BLaER1 treated with 17β-estradiol and CSF1 and Interleukin-3, amounts not matched to agents 10 nM and 100 nM (cell line): Measurements from ENCODE around the gene PRKG1.

ENCODE experiments used
- H3K27ac ChIP-seq, 11 experiments: shearing (Covaris generic); formaldehyde crosslinking; 2 replicates each; pipeline ENCODE4 v1.8.1; 2022
- H3K27me3 ChIP-seq, 11 experiments: shearing (Covaris generic); formaldehyde crosslinking; 2 replicates each; pipeline ENCODE4 v1.8.1; 2022
- H3K36me3 ChIP-seq, 11 experiments: shearing (Covaris generic); formaldehyde crosslinking; 2 replicates each; pipeline ENCODE4 v1.8.1; 2022
- H3K4me1 ChIP-seq, 10 experiments: shearing (Covaris generic); formaldehyde crosslinking; 2 replicates each; pipeline ENCODE4 v1.8.1; 2022
- H3K4me2 ChIP-seq, 11 experiments: shearing (Covaris generic); formaldehyde crosslinking; 2 replicates each; pipeline ENCODE4 v1.8.1; 2022
- H3K4me3 ChIP-seq, 10 experiments: shearing (Covaris generic); formaldehyde crosslinking; 2 replicates each; pipeline ENCODE4 v1.8.1; 2022
- H3K9ac ChIP-seq, 11 experiments: shearing (Covaris generic); formaldehyde crosslinking; 2 replicates each; pipeline ENCODE4 v1.8.1; 2022
- H3K9me3 ChIP-seq, 11 experiments: shearing (Covaris generic); formaldehyde crosslinking; replicated peaks in 1 of 11; 2 replicates each; pipeline ENCODE4 v1.8.1; 2022
- H4K20me1 ChIP-seq, 11 experiments: shearing (Covaris generic); formaldehyde crosslinking; 2 replicates each; pipeline ENCODE4 v1.8.1; 2022
- Cebpa-rat ChIP-seq, 11 experiments: shearing (Covaris generic); IDR thresholded peaks; 2 replicates each; pipeline ENCODE4 v1.8.1; 2022

The PRKG1 gene

DNA sequence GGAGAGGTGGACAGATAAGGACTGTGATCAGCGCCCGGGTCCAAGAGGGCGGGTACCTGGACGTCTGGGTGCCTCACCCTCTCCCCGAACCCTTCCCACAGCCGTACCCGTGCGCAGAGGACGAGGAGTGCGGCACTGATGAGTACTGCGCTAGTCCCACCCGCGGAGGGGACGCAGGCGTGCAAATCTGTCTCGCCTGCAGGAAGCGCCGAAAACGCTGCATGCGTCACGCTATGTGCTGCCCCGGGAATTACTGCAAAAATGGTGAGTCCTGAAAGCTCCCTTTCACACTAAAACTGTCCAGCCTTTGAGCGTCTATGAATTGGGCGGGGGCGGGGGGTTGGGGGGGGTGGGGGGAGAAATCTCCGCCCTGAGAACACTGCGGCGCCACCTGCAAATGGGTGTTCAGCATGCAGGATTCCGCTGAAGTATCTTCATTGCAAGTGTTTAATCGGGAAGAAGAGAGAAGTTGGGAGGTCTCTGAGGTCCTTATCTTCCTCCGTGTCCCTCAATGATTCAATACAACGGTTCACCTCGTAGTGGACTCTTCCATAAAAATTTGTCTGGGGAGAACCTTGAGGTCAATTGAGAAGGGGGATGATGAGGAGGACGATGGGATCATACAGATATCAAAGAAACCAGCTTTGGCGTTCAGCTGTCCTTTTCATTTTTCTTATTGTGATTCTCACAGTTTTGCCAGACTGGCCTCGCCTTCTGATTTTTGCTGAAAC lies 1240.7 kb downstream of the PRKG1 start:
- H3K4me3 ChIP-seq = peak overlapping the region; percentile 60 to 77 (median 70)
- TF ChIP-seq Cebpa-rat (IDR thresholded peaks at IDR 0.05) = no peak
- no peaks in the 10 kb centered on the region; a peak in 1 of 22 replicates for H4K20me1 ChIP-seq
- no peak overlapping the region for H3K27ac ChIP-seq
- no peaks in the 10 kb centered on the region for H3K36me3 ChIP-seq
- peaks cover 19 to 44% (median 34%) of the 10 kb centered on the region in 10 experiments; a peak in 19 of 20 replicates for H3K4me1 ChIP-seq
- H3K9ac ChIP-seq = peak overlapping the region in 10 of 11 experiments; percentile 51 to 77 (median 68); a peak in 15 of 22 replicates
- peaks cover 10 to 24% (median 20%) of the 10 kb centered on the region in 11 experiments; a peak in 19 of 22 replicates for H3K27me3 ChIP-seq
- H3K9me3 ChIP-seq = no peaks in the 10 kb centered on the region
- peak overlapping the region; percentile 81 to 99 (median 94) for H3K4me2 ChIP-seq

DNA sequence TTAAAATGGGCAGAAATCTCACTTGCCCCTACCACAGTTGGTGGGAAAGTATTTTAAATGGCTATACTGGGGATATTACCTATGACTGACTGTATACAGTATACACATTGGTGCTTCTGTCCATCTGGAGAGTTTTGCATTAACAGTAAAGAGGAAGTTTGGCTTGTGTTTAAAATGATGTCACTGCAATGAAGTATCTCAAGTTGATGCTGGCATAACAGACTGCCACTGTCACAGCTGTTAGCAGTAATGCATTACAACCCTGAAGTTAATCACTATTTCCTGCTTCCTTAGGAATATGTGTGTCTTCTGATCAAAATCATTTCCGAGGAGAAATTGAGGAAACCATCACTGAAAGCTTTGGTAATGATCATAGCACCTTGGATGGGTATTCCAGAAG lies 1241.7 kb downstream of the PRKG1 start:
- H3K27me3 ChIP-seq = peaks cover 8 to 22% (median 20%) of the 10 kb centered on the region in 11 experiments; a peak in 19 of 22 replicates
- H3K27ac ChIP-seq = no peak overlapping the region
- no peaks in the 10 kb centered on the region for H3K36me3 ChIP-seq
- H3K4me3 ChIP-seq = no peak overlapping the region; a peak in 1 of 20 replicates
- peak overlapping the region in 6 of 11 experiments; percentile 81 to 98 (median 86); a peak in 9 of 22 replicates for H3K4me2 ChIP-seq
- H3K9ac ChIP-seq = no peak overlapping the region
- no peak for TF ChIP-seq Cebpa-rat (IDR thresholded peaks at IDR 0.05)
- H4K20me1 ChIP-seq = no peaks in the 10 kb centered on the region
- no peaks in the 10 kb centered on the region for H3K9me3 ChIP-seq
- H3K4me1 ChIP-seq = peaks cover 19 to 44% (median 34%) of the 10 kb centered on the region in 10 experiments; a peak in 19 of 20 replicates

DNA sequence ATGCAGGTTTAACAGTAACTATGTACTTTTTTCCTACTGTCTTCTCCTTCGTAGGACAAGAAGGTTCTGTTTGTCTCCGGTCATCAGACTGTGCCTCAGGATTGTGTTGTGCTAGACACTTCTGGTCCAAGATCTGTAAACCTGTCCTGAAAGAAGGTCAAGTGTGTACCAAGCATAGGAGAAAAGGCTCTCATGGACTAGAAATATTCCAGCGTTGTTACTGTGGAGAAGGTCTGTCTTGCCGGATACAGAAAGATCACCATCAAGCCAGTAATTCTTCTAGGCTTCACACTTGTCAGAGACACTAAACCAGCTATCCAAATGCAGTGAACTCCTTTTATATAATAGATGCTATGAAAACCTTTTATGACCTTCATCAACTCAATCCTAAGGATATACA lies 1242.2 kb downstream of the PRKG1 start:
- H3K4me1 ChIP-seq = peaks cover 19 to 44% (median 34%) of the 10 kb centered on the region in 10 experiments; a peak in 19 of 20 replicates
- no peak overlapping the region for H3K9ac ChIP-seq
- peak overlapping the region in 3 of 11 experiments; percentile 86 to 98 (median 86); a peak in 3 of 22 replicates for H3K4me2 ChIP-seq
- no peak overlapping the region for H3K4me3 ChIP-seq
- no peak for TF ChIP-seq Cebpa-rat (IDR thresholded peaks at IDR 0.05)
- peaks cover 8 to 22% (median 20%) of the 10 kb centered on the region in 11 experiments; a peak in 19 of 22 replicates for H3K27me3 ChIP-seq
- no peaks in the 10 kb centered on the region for H4K20me1 ChIP-seq
- H3K9me3 ChIP-seq = no peaks in the 10 kb centered on the region
- H3K27ac ChIP-seq = no peak overlapping the region
- H3K36me3 ChIP-seq = no peaks in the 10 kb centered on the region

DNA sequence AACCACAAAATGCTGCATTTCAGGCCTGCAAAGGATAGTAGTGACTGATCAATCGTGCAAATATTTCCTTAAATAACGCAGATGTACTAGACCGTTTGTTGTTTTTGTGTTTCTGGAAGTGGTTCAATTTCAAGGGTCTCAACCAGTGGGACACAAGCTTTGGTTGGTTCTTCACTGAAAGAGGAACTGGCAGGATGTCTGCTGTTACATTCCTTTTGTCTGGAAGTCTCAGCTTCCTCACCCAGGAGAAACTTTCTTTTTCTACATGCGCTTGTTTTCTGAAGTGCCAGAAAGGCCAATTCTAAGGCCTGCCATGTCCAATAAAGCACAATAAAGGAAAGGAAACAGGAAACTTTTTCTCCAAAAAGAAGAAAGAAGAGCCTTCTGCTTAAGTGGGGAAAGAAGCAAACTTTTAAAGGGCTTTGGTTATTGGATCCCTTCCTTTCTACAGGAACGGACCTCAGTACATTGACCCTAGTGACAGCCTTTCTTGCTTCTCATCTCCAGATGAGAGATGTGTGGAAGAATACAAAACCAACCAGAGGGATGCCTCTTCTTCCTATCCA lies 1243.9 kb downstream of the PRKG1 start:
- H3K4me1 ChIP-seq = peaks cover 14 to 40% (median 29%) of the 10 kb centered on the region in 10 experiments; a peak in 19 of 20 replicates
- no peaks in the 10 kb centered on the region for H4K20me1 ChIP-seq
- peak overlapping the region in 10 of 11 experiments; percentile 1 to 65 (median 28); a peak in 16 of 22 replicates for H3K4me2 ChIP-seq
- H3K4me3 ChIP-seq = no peak overlapping the region
- peaks cover 4 to 17% (median 16%) of the 10 kb centered on the region in 11 experiments; a peak in 19 of 22 replicates for H3K27me3 ChIP-seq
- no peak overlapping the region for H3K9ac ChIP-seq
- no peak for TF ChIP-seq Cebpa-rat (IDR thresholded peaks at IDR 0.05)
- H3K27ac ChIP-seq = no peak overlapping the region
- no peaks in the 10 kb centered on the region for H3K9me3 ChIP-seq
- no peaks in the 10 kb centered on the region for H3K36me3 ChIP-seq

DNA sequence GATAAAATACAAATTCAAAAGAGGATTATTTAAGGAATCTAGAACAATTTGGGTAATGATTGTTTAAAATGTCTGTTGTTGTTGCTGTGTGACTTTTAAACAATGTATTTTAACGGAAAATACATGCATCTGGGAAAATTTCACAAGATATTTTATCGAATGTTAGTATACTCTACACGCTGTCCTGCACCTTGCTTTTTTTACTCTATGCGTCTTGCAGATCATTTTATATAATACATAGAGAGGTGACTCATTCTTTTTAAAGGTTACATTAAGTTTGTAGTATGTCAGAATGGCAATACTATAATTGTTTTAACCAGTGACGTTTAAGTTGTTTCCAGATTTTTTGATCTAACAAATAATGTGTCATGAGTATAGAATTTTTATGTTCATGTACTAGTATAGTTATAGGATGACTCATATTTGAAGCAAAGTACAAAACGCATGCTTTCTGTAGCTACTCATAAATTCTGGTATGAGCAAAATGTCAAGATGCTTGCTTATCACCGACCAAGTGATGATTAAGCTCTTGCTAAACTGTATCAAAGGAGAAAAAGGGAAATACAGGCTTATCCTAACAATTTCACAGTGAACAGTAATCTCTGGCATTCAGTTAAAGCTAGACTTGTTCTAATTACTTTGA lies 1244.7 kb downstream of the PRKG1 start:
- TF ChIP-seq Cebpa-rat (IDR thresholded peaks at IDR 0.05) = no peak
- no peaks in the 10 kb centered on the region for H3K36me3 ChIP-seq
- H3K9me3 ChIP-seq = no peaks in the 10 kb centered on the region
- peaks cover 9 to 33% (median 23%) of the 10 kb centered on the region in 10 experiments; a peak in 17 of 20 replicates for H3K4me1 ChIP-seq
- H3K27me3 ChIP-seq = peaks cover 0 to 10% (median 9%) of the 10 kb centered on the region in 11 experiments; a peak in 14 of 22 replicates
- no peak overlapping the region for H3K4me3 ChIP-seq
- H4K20me1 ChIP-seq = no peaks in the 10 kb centered on the region
- 0 out of 22 replicates have a peak overlapping the region, but pooled peaks of 1 of the 11 experiments have one; percentile 65 for H3K4me2 ChIP-seq
- H3K9ac ChIP-seq = no peak overlapping the region
- no peak overlapping the region for H3K27ac ChIP-seq

DNA sequence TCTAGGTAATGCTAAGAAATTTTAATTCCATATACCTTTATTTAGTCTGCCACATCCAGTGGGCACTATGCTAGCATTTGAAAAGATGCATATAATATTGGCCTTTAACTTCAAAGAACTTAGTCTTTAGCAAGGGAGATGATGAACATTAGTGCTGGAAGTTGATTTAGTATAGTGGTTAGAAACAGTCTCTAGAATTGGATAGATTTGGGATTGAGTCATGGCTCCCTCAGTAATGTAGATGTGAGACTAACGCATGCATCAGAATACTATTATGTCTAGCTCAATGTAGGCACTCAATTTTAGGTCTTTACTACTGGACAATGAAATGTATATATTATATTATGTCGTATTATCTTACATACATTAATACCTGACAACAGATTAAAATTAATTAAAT lies 1245.6 kb downstream of the PRKG1 start:
- Histone ChIP-seq H3K9me3 (no peaks in the 10 kb centered on the region), H3K4me1 (peaks cover 5 to 32% (median 18%) of the 10 kb centered on the region in 10 experiments; a peak in 16 of 20 replicates), H3K4me2 (no peak overlapping the region), H3K27me3 (no peaks in the 10 kb centered on the region), H3K36me3 (no peaks in the 10 kb centered on the region), H3K9ac (no peak overlapping the region), H4K20me1 (no peaks in the 10 kb centered on the region), H3K27ac (no peak overlapping the region), H3K4me3 (no peak overlapping the region)
- no peak for TF ChIP-seq Cebpa-rat (IDR thresholded peaks at IDR 0.05)

DNA sequence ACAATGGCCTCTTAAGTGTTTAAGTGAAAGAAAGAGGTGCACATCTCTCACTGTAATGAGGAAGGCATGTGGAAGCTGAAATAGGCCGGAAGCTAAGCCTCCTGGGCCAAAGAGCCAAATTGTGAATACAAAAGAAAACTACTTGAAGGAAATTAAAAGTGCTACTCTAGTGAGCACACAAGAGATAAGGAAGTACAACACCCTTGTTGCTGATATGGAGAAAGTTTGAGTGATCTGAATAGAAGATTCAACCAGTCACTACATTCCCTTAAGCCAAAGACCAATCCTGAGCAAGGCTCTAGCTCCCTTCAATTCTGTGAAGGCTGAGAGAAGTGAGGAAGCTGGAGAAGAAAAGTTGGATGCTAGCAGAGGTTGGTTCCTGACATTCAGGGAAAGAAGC lies 1248.0 kb downstream of the PRKG1 start:
- Histone ChIP-seq H3K4me2 (no peak overlapping the region), H3K9ac (no peak overlapping the region)

DNA sequence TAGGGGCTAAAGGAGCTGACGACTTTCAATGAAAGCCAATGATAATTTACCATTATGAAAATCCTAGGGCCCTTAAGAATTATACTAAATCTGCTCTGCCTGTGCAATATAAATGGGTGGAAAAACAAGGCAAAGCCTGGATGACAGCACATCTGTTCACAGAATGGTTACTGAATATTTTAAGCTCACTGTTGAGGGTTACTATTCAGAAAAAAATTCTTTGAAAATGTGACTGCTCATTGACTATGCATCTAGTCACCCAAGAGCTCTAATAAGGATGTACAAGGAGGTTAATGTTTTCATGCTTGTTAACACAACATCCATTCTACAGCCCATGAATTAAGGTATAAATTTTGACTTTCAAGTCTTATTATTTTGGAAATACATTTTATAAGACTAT lies 1248.6 kb downstream of the PRKG1 start:
- H4K20me1 ChIP-seq = no peaks in the 10 kb centered on the region
- no peak overlapping the region for H3K4me3 ChIP-seq
- peaks cover 4 to 6% (median 5%) of the 10 kb centered on the region in 10 experiments; a peak in 16 of 20 replicates for H3K4me1 ChIP-seq
- H3K4me2 ChIP-seq = no peak overlapping the region
- H3K27me3 ChIP-seq = no peaks in the 10 kb centered on the region
- no peaks in the 10 kb centered on the region for H3K9me3 ChIP-seq
- no peaks in the 10 kb centered on the region for H3K36me3 ChIP-seq
- TF ChIP-seq Cebpa-rat (IDR thresholded peaks at IDR 0.05) = no peak
- H3K27ac ChIP-seq = no peak overlapping the region
- H3K9ac ChIP-seq = no peak overlapping the region

More for the DNA sequence above, 1248.0 kb downstream of the PRKG1 start:
- H4K20me1 ChIP-seq = no peaks in the 10 kb centered on the region
- H3K9me3 ChIP-seq = no peaks in the 10 kb centered on the region
- H3K4me3 ChIP-seq = no peak overlapping the region
- no peak for TF ChIP-seq Cebpa-rat (IDR thresholded peaks at IDR 0.05)
- H3K27ac ChIP-seq = no peak overlapping the region
- H3K4me1 ChIP-seq = peaks cover 5 to 12% (median 9%) of the 10 kb centered on the region in 10 experiments; a peak in 16 of 20 replicates
- no peaks in the 10 kb centered on the region for H3K36me3 ChIP-seq
- no peaks in the 10 kb centered on the region for H3K27me3 ChIP-seq

DNA sequence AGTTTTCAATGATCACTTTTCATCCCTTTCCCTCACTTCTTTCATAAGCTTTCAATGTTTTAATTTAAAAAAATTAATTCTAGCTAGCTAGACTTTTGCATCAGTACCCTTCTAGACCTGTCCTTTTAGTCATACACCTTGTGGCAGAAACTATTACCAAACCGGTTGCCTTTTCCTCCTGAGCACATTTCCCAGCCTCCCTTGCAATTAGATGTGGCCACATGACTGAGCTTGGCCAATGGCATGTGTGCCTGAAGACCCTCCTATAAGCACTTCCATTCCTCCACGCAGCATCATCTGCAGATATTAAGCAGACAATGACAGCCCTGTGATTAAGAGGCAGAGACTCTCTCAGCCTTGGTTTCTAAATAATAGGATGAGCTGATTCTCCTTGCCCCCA lies 1252.1 kb downstream of the PRKG1 start:
- Histone ChIP-seq H4K20me1 (no peaks in the 10 kb centered on the region), H3K27me3 (no peaks in the 10 kb centered on the region), H3K4me1 (no peaks in the 10 kb centered on the region), H3K4me3 (no peak overlapping the region), H3K9ac (no peak overlapping the region), H3K36me3 (no peaks in the 10 kb centered on the region), H3K27ac (no peak overlapping the region), H3K4me2 (no peak overlapping the region), H3K9me3 (no peaks in the 10 kb centered on the region)
- no peak for TF ChIP-seq Cebpa-rat (IDR thresholded peaks at IDR 0.05)
